ENCODE data around the gene BMS1. TPM values are rescaled to one million over a fixed set of nuclear protein-coding genes. Genes with fewer than 3 reads are reported as not detected.
A peak's percentile ranks its signal among the peaks of the same experiment; 100 is the strongest.
"Not testable (repeated sequence)": the region's sequence is repeated elsewhere in the genome, so short reads cannot be mapped to it uniquely, and the experiment has no call there.

The BMS1 gene
- total RNA-seq, 2 donors from 2014 or later, result 15.8 to 26.7 TPM

GRCh38 chr10:42768581-42769152, 13.9 kb upstream of the BMS1 start:
- Mint-ChIP-seq H3K9me3 (no peaks in the 10 kb centered on the region), H3K27ac (no peak overlapping the region), H3K27me3 (peaks cover 23% of the 10 kb centered on the region)

GRCh38 chr10:42769173-42769572, 13.4 kb upstream of the BMS1 start:
- Mint-ChIP-seq H3K4me1 (no peaks in the 10 kb centered on the region), H3K27ac (no peak overlapping the region), H3K4me3 (no peak overlapping the region), H3K9me3 (no peaks in the 10 kb centered on the region), H3K36me3 (ENCODE audit: low read depth) (no peaks in the 10 kb centered on the region), H3K27me3 (peaks cover 21% of the 10 kb centered on the region)
- no peak for ATAC-seq (replicated peaks)

More at GRCh38 chr10:42768581-42769152, 13.9 kb upstream of the BMS1 start:
- ATAC-seq (replicated peaks), result no peak
- H3K4me3 Mint-ChIP-seq, result no peak overlapping the region
- H3K36me3 Mint-ChIP-seq (ENCODE audit: low read depth), result no peaks in the 10 kb centered on the region
- no peaks in the 10 kb centered on the region for H3K4me1 Mint-ChIP-seq

GRCh38 chr10:42769673-42770072, 12.9 kb upstream of the BMS1 start:
- peaks cover 19% of the 10 kb centered on the region for H3K27me3 Mint-ChIP-seq

GRCh38 chr10:42776681-42777080, 5.9 kb upstream of the BMS1 start:
- ATAC-seq (replicated peaks), result no peak
- Mint-ChIP-seq H3K36me3 (ENCODE audit: low read depth) (no peaks in the 10 kb centered on the region), H3K4me3 (no peak overlapping the region), H3K27me3 (peaks cover 20% of the 10 kb centered on the region), H3K27ac (no peak overlapping the region), H3K9me3 (no peaks in the 10 kb centered on the region), H3K4me1 (no peaks in the 10 kb centered on the region)

More at GRCh38 chr10:42769673-42770072, 12.9 kb upstream of the BMS1 start:
- no peaks in the 10 kb centered on the region for H3K36me3 Mint-ChIP-seq (ENCODE audit: low read depth)
- ATAC-seq (replicated peaks), result no peak
- H3K9me3 Mint-ChIP-seq, result no peaks in the 10 kb centered on the region
- H3K27ac Mint-ChIP-seq, result no peak overlapping the region
- H3K4me3 Mint-ChIP-seq, result no peak overlapping the region
- H3K4me1 Mint-ChIP-seq, result no peaks in the 10 kb centered on the region

- no peak for ATAC-seq (replicated peaks)
- peak overlapping the region; percentile 96 for H3K4me3 Mint-ChIP-seq
- peaks cover 23% of the 10 kb centered on the region for H3K36me3 Mint-ChIP-seq (ENCODE audit: low read depth)
- no peak overlapping the region for H3K27ac Mint-ChIP-seq
- H3K9me3 Mint-ChIP-seq, result no peaks in the 10 kb centered on the region
- peaks cover 17% of the 10 kb centered on the region for H3K27me3 Mint-ChIP-seq
- H3K4me1 Mint-ChIP-seq, result no peaks in the 10 kb centered on the region
Measured at GRCh38 chr10:42780456-42780855, 2.1 kb upstream of the BMS1 start.

- Mint-ChIP-seq H3K4me1 (no peaks in the 10 kb centered on the region), H3K27me3 (peaks cover 4% of the 10 kb centered on the region), H3K27ac (peak overlapping the region; percentile 96), H3K36me3 (ENCODE audit: low read depth) (peaks cover 38% of the 10 kb centered on the region), H3K9me3 (no peaks in the 10 kb centered on the region), H3K4me3 (peak overlapping the region; percentile 96)
- ATAC-seq (replicated peaks), result no peak
Measured at GRCh38 chr10:42781893-42782445, 626 bp upstream of the BMS1 start.

DNA sequence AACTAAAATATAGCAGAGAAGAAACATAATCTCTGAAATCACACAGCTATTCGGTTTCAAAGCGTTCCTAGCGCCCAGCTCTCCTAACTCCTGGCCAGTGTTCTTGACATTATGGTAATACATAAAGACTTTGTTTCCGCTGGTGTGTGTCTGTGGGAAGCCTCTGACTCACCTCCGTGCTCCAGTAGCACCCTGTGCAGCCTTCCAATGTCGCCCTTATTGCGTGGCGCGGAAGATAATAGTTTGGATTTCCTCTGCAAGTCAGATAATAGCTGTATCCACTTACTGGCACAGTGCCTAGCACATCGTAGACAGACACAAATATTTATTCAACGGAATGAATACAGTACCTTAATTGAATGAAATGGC, 570 bp downstream of the BMS1 start:
- H3K36me3 Mint-ChIP-seq (ENCODE audit: low read depth), result peaks cover 48% of the 10 kb centered on the region
- ATAC-seq (replicated peaks), result peak; percentile 67
- H3K4me3 Mint-ChIP-seq, result peak overlapping the region; percentile 96
- no peaks in the 10 kb centered on the region for H3K4me1 Mint-ChIP-seq
- no peaks in the 10 kb centered on the region for H3K9me3 Mint-ChIP-seq
- H3K27me3 Mint-ChIP-seq, result no peaks in the 10 kb centered on the region
- peak overlapping the region; percentile 96 for H3K27ac Mint-ChIP-seq

DNA sequence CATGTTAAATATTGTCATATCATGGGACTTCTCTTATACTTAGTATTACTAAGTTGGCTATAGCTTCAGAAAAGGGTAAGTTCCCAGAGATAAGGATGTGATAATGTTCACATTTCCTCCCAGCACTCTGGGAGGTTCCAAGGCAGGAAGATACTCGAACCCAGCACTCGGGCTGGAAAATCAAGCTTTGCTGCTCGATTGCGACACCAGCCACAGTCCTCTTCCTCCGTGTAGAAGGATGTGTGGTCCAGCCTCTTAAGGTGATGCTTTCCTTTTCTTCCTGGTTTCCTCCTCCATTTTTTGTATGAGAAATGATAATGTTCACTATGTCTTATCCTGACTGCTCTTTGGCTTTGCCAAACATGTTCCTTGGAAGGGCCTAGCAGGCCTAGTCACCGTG, 3.2 kb downstream of the BMS1 start:
- ATAC-seq (replicated peaks), result no peak
- peaks cover 73% of the 10 kb centered on the region for H3K36me3 Mint-ChIP-seq (ENCODE audit: low read depth)
- no peaks in the 10 kb centered on the region for H3K4me1 Mint-ChIP-seq
- no peak overlapping the region for H3K4me3 Mint-ChIP-seq
- no peak overlapping the region for H3K27ac Mint-ChIP-seq
- no peaks in the 10 kb centered on the region for H3K27me3 Mint-ChIP-seq
- no peaks in the 10 kb centered on the region for H3K9me3 Mint-ChIP-seq

DNA sequence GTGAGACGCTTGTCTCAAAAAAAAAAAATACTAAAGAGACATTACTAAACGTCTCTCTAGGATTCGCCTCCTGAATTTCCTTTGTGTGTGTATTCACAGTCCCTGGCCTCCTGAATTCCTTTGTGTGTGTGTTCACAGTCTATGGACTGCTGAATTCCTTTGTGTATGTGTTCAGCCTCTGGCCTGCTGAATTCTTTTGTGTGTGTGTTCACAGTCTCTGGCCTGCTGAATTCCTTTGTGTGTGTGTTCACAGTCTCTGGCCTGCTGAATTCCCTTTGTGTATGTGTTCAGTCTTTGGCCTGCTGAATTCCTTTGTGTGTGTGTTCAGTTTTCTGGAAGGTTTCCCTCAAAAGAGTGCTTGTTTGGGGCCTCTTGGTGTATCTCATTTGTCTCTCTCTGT, 8.2 kb downstream of the BMS1 start:
- no peak overlapping the region for H3K27ac Mint-ChIP-seq

GRCh38 chr10:42795701-42796100, 13.1 kb downstream of the BMS1 start:
- H3K4me1 Mint-ChIP-seq, result peaks cover 2% of the 10 kb centered on the region

More for the DNA sequence above, 8.2 kb downstream of the BMS1 start:
- ATAC-seq (replicated peaks), result no peak
- Mint-ChIP-seq H3K36me3 (ENCODE audit: low read depth) (peaks cover 97% of the 10 kb centered on the region), H3K4me1 (no peaks in the 10 kb centered on the region), H3K9me3 (no peaks in the 10 kb centered on the region), H3K27me3 (no peaks in the 10 kb centered on the region), H3K4me3 (no peak overlapping the region)

GRCh38 chr10:42801135-42801534, 18.5 kb downstream of the BMS1 start:
- peak; percentile 94 for ATAC-seq (replicated peaks)
- Mint-ChIP-seq H3K36me3 (ENCODE audit: low read depth) (peaks cover 100% of the 10 kb centered on the region), H3K4me1 (peaks cover 13% of the 10 kb centered on the region), H3K9me3 (no peaks in the 10 kb centered on the region), H3K27ac (peak overlapping the region; percentile 82), H3K27me3 (no peaks in the 10 kb centered on the region), H3K4me3 (peak overlapping the region; percentile 47)

More at GRCh38 chr10:42795701-42796100, 13.1 kb downstream of the BMS1 start:
- Mint-ChIP-seq H3K27me3 (no peaks in the 10 kb centered on the region), H3K4me3 (no peak overlapping the region), H3K27ac (peak overlapping the region; percentile 3), H3K9me3 (no peaks in the 10 kb centered on the region), H3K36me3 (ENCODE audit: low read depth) (peaks cover 100% of the 10 kb centered on the region)
- no peak for ATAC-seq (replicated peaks)

DNA sequence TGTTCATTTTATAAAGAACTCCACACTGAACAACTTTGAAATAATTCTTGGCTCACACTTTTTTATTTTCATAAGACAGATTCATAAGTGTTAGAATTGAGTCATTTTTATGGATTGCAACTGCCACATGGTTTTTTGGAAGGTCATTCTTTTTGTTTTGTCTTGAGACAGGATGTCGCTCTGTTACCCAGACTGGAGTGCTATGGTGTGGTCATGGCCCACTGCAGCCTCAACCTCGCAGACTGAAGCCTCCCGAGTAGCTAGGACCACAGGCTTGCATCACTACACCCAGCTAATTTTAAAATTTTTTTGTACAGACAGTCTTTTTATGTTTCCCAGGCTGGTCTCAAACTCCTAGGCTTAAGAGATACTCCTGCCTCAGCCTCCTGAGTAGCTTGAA, 20.3 kb downstream of the BMS1 start:
- no peaks in the 10 kb centered on the region for H3K27me3 Mint-ChIP-seq
- no peak overlapping the region for H3K4me3 Mint-ChIP-seq
- no peak overlapping the region for H3K27ac Mint-ChIP-seq
- no peaks in the 10 kb centered on the region for H3K9me3 Mint-ChIP-seq
- H3K36me3 Mint-ChIP-seq (ENCODE audit: low read depth), result peaks cover 100% of the 10 kb centered on the region
- ATAC-seq (replicated peaks), result no peak
- peaks cover 13% of the 10 kb centered on the region for H3K4me1 Mint-ChIP-seq

DNA sequence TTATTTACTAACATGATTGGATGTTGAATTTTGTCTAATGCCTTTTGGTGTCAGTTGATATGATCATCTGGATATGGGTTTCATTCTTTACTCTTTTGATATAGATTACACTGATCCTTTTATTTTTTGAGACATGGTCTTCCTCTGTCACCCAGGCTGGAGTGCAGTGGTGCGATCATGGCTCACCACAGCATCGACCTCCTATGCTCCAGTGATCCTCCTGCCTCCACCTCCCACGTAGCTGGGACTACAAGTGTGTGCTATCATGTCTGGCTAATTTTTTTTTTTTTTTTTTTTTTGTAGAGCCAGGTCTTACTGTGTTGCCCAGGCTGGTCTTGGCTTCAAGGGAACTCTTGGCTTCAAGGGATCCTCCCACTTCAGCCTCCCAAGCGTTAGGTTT, 27.1 kb downstream of the BMS1 start:
- H3K27ac Mint-ChIP-seq, result no peak overlapping the region
- H3K36me3 Mint-ChIP-seq (ENCODE audit: low read depth), result peaks cover 100% of the 10 kb centered on the region
- no peaks in the 10 kb centered on the region for H3K27me3 Mint-ChIP-seq
- H3K4me1 Mint-ChIP-seq, result peaks cover 29% of the 10 kb centered on the region
- H3K9me3 Mint-ChIP-seq, result peaks cover 7% of the 10 kb centered on the region
- ATAC-seq (replicated peaks), result no peak
- H3K4me3 Mint-ChIP-seq, result no peak overlapping the region

- ATAC-seq (replicated peaks), result no peak
- Mint-ChIP-seq H3K36me3 (ENCODE audit: low read depth) (peaks cover 100% of the 10 kb centered on the region), H3K4me1 (peaks cover 30% of the 10 kb centered on the region), H3K9me3 (peaks cover 7% of the 10 kb centered on the region), H3K27me3 (no peaks in the 10 kb centered on the region), H3K4me3 (no peak overlapping the region), H3K27ac (peak overlapping the region; percentile 41)
Measured at GRCh38 chr10:42812028-42812427, 29.4 kb downstream of the BMS1 start.

DNA sequence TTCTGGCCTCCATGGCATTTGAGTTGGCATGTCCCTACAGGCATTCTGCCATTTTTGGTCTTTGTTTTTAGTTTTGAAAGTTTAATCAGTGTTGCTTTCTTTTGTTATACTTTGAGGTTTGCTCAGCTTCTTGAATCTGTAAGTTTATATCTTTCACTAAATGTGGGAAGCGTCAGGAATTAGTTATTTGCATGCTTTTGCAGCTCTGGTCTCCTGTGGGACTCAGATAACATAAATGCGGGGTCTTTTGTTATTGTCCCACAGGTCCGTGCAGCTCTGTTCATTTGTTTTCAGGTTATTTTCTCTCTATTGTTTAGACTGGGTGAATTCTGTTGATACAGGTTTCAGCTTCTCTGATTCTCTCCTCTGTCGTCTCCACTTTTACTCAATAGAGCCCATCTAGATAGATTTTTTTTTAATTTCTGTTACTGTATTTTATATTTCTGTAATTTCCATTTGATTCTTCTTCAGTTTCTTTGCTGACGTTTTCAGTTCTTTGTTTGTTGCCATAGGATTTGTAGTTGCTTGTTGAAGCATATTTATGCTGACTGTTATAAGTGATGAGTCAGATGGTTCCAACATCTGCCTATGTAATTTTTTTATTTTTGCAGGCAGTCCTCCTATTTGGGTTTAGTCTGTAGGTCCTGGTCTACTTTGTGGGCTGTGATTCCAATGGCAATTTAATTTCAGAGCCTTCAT, 31.5 kb downstream of the BMS1 start:
- Mint-ChIP-seq H3K36me3 (ENCODE audit: low read depth) (peaks cover 100% of the 10 kb centered on the region), H3K4me1 (peaks cover 26% of the 10 kb centered on the region), H3K27ac (peak overlapping the region; percentile 66)
- not testable (repeated sequence) for H3K4me3 Mint-ChIP-seq; ATAC-seq (replicated peaks); H3K9me3 Mint-ChIP-seq; H3K27me3 Mint-ChIP-seq

All from activated T-helper 17 cell treated with anti-CD3 and anti-CD28 coated beads, Interleukin-2, amount 50 U/mL, for 72 hours (primary cell).